Activated T-cell treated with anti-CD3 and anti-CD28 coated beads for 48 hours (primary cell): Measurements from ENCODE around the gene RGP1.

Experiments
- DNase-seq: peaks from one replicate; pipeline ENCODE4 v3.0.0-alpha.2; 2020; ENCODE audit warnings: low read depth

The RGP1 gene

GRCh38 chr9:35719546-35719945 is 29.5 kb upstream of the RGP1 start:
- DNase-seq, result no peak

GRCh38 chr9:35723426-35723825 is 25.7 kb upstream of the RGP1 start:
- no peak for DNase-seq

- DNase-seq, result no peak
These were observed 25.2 kb upstream of the RGP1 start for GRCh38 chr9:35723908-35724307.

GRCh38 chr9:35725362-35725761 is 23.7 kb upstream of the RGP1 start:
- DNase-seq, result no peak

- DNase-seq, result no peak
These were observed 22.2 kb upstream of the RGP1 start for GRCh38 chr9:35726931-35727330.

- DNase-seq, result no peak
These were observed 21.4 kb upstream of the RGP1 start for GRCh38 chr9:35727676-35728040.

GRCh38 chr9:35728041-35728971 is 20.8 kb upstream of the RGP1 start:
- peak; percentile 49 for DNase-seq

GRCh38 chr9:35729101-35729500 is 20.0 kb upstream of the RGP1 start:
- no peak for DNase-seq

- DNase-seq, result no peak
These were observed 19.2 kb upstream of the RGP1 start for GRCh38 chr9:35729700-35730485.

GRCh38 chr9:35730486-35730854 is 18.6 kb upstream of the RGP1 start:
- DNase-seq, result no peak

- DNase-seq, result no peak
These were observed 17.5 kb upstream of the RGP1 start for GRCh38 chr9:35731415-35732184.

- peak; percentile 95 for DNase-seq
These were observed 16.8 kb upstream of the RGP1 start, which contains the start of the genes CREB3 and TLN1 for GRCh38 chr9:35732185-35732799. CREB3 (plus strand) TSS chr9:35732666; CDS start chr9:35732773, 107 bp downstream. TLN1 (minus strand) TSS chr9:35732195; CDS start chr9:35725694, 6,501 bp downstream.

GRCh38 chr9:35732800-35733541 is 16.1 kb upstream of the RGP1 start:
- DNase-seq, result peak; percentile 18

GRCh38 chr9:35734096-35734495 is 15.0 kb upstream of the RGP1 start:
- no peak for DNase-seq

GRCh38 chr9:35736201-35736633 is 12.9 kb upstream of the RGP1 start:
- peak; percentile 34 for DNase-seq

- no peak for DNase-seq
These were observed 11.9 kb upstream of the RGP1 start for GRCh38 chr9:35737143-35737542.

- no peak for DNase-seq
These were observed 10.9 kb upstream of the RGP1 start for GRCh38 chr9:35738186-35738585.

- DNase-seq, result no peak
These were observed 10.2 kb upstream of the RGP1 start for GRCh38 chr9:35738924-35739323.

GRCh38 chr9:35740243-35740642 is 8.8 kb upstream of the RGP1 start:
- DNase-seq, result no peak

- DNase-seq, result no peak
These were observed 7.3 kb upstream of the RGP1 start for GRCh38 chr9:35741740-35742139.

- no peak for DNase-seq
These were observed 5.6 kb upstream of the RGP1 start for GRCh38 chr9:35743452-35743851.
